Panc1 (cell line): ENCODE measurements around the gene MTSS2.

ENCODE experiments used
- POLR2AphosphoS5 ChIP-seq: IDR thresholded peaks from 2 replicates; pipeline ENCODE4 v1.6.1; 2012; ENCODE audit warnings: mild to moderate bottlenecking, low read depth, low read length, moderate library complexity
- SIN3A ChIP-seq: IDR thresholded peaks from 2 replicates; pipeline ENCODE4 v1.6.1; 2012; ENCODE audit warnings: low read depth, mild to moderate bottlenecking, low read length, moderate library complexity, borderline replicate concordance; ENCODE audit not compliant: insufficient read depth
- TCF7L2 ChIP-seq: IDR thresholded peaks from 2 replicates; pipeline ENCODE4 v1.6.1; 2011; ENCODE audit warnings: mild to moderate bottlenecking, low read depth, low read length, inconsistent platforms
- TF ChIP-seq, protein P1 (sequence below): fragments of 450-650 bp; IDR thresholded peaks from 2 replicates; pipeline ENCODE4 v1.5.1; 2017; ENCODE audit warnings: mild to moderate bottlenecking
- TF ChIP-seq, protein P2 (sequence below), 2 experiments: IDR thresholded peaks; 2 replicates each; pipeline ENCODE4 v1.6.1; 2011 to 2012; ENCODE audit warnings: low read depth in 2 of 2, control low read depth in 1 of 2, low read length in 1 of 2, mild to moderate bottlenecking in 1 of 2, moderate library complexity in 1 of 2; ENCODE audit not compliant: insufficient read depth in 1 of 2

DNA sequence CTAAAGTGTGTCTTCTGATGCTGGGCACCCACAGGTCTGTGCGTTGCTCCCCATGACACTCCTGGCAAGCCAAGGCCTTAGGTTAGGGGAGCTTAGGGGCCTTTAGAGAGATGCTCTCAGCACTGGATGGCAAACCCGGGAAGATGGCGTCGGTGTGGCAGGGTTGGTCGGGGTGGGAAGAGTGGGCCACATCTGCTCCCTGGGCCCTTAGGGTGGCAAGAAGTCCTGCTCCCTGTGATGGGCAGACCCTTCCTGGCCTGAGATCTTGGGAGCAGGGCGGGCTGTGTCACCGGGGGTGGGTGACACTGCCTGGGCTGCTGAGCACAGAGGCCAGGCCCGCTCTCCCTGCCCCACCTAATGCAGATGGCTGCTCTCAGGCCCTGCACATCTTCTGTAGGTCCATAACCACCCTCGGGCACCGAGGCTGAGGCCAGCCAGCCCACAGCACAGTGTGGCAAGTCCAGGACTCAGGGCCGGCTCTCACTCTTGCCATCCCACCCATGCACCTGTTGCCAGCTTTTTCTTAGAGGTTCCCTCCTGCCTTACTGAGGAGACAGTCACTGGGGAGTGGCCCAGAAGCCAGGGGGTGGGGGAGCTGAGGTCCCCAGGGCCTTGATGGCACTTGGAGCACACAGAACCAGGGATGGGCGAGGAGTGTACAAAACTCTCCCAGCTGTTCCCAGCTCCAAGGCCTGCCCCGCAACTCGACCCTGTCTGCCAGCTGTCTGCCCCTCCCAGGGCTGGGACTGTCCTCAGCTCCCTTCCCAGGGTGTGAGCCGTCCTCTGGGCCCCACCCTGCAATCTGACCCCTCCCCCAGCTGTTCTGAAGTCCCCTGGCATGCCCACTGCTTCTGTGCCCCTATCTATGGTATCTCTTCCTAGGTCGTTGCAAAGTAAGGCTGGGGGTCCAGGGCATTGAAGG lies 4.4 kb upstream of the MTSS2 start:
- TF ChIP-seq, protein P1, sequence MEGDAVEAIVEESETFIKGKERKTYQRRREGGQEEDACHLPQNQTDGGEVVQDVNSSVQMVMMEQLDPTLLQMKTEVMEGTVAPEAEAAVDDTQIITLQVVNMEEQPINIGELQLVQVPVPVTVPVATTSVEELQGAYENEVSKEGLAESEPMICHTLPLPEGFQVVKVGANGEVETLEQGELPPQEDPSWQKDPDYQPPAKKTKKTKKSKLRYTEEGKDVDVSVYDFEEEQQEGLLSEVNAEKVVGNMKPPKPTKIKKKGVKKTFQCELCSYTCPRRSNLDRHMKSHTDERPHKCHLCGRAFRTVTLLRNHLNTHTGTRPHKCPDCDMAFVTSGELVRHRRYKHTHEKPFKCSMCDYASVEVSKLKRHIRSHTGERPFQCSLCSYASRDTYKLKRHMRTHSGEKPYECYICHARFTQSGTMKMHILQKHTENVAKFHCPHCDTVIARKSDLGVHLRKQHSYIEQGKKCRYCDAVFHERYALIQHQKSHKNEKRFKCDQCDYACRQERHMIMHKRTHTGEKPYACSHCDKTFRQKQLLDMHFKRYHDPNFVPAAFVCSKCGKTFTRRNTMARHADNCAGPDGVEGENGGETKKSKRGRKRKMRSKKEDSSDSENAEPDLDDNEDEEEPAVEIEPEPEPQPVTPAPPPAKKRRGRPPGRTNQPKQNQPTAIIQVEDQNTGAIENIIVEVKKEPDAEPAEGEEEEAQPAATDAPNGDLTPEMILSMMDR, result no peak
- no peak for TF ChIP-seq POLR2AphosphoS5
- TF ChIP-seq, protein P2, sequence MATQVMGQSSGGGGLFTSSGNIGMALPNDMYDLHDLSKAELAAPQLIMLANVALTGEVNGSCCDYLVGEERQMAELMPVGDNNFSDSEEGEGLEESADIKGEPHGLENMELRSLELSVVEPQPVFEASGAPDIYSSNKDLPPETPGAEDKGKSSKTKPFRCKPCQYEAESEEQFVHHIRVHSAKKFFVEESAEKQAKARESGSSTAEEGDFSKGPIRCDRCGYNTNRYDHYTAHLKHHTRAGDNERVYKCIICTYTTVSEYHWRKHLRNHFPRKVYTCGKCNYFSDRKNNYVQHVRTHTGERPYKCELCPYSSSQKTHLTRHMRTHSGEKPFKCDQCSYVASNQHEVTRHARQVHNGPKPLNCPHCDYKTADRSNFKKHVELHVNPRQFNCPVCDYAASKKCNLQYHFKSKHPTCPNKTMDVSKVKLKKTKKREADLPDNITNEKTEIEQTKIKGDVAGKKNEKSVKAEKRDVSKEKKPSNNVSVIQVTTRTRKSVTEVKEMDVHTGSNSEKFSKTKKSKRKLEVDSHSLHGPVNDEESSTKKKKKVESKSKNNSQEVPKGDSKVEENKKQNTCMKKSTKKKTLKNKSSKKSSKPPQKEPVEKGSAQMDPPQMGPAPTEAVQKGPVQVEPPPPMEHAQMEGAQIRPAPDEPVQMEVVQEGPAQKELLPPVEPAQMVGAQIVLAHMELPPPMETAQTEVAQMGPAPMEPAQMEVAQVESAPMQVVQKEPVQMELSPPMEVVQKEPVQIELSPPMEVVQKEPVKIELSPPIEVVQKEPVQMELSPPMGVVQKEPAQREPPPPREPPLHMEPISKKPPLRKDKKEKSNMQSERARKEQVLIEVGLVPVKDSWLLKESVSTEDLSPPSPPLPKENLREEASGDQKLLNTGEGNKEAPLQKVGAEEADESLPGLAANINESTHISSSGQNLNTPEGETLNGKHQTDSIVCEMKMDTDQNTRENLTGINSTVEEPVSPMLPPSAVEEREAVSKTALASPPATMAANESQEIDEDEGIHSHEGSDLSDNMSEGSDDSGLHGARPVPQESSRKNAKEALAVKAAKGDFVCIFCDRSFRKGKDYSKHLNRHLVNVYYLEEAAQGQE (IDR thresholded peaks at IDR 0.05; ENCODE audit: insufficient read depth in 1 of 2, low read depth in 2 of 2, low read length in 1 of 2), result no peak
- TF ChIP-seq SIN3A, result no peak
- no peak for TF ChIP-seq TCF7L2
